ENCODE results near the gene ZNF678. TPM values are rescaled to one million over a fixed set of nuclear protein-coding genes. Genes with fewer than 3 reads are reported as not detected.
A peak's percentile ranks its signal among the peaks of the same experiment; 100 is the strongest.
"Not testable (repeated sequence)": the region's sequence is repeated elsewhere in the genome, so short reads cannot be mapped to it uniquely, and the experiment has no call there.

The ZNF678 gene
- total RNA-seq, 1 donor from 2014 or later, result 21.4 TPM

DNA sequence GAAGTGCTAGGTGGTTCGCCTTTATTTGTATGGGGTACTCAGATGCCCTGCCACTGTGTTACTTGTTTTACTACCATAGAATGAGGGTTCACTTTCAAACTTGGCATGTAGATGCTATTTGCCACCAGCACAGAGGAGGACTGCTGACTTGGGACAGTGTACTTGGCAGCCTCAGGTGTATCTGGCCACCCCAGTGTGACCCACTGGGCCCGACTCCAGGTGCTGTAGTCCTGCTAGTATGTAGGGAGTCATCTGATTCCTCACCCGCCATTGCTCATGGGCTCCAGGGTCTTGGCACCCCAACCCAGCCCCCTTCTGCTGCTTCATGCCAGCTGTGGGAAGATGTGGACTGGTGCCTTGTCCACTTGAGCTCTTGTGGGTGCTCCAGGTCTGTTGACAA lies 40.0 kb downstream of the ZNF678 start:
- DNase-seq (ENCODE audit: low spot score), result no peak

DNA sequence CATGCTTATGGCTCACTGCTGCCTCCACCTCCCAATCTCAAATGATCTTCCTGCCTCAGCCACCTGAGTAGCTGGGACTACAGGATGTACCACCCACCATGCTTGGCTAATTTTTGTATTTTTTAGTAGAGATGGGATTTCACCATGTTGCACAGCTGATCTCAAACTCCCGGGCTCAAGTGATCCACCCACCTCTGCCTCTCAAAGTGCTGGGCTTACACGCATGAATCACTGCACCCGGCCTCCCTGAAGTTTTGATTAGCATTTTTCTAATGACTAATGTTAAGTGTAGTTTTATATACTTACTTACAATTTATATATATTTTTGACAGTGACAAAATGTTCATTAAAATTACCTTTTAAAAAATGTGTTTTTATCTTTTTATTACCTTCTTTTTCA lies 41.1 kb downstream of the ZNF678 start:
- no peak for DNase-seq (ENCODE audit: low spot score)

DNA sequence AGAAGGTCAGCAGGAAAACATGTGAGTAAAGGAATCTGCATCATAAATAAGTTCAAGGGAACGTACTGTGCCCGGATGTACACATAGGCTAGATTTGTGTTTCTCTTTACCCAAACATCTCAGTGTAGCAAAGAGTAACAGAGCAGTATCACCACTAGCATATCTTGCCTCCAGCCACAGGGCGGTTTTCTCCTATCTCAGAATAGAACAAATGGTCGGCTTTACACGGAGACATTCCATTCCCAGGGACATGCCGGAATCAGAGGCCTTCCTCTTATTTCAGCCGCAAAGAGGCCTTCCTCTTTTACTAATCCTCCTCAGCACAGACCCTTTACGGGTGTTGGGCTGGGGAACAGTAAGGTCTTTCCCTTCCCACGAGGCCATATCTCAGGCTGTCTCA lies 42.9 kb downstream of the ZNF678 start:
- DNase-seq (ENCODE audit: low spot score), result peak; percentile 5

DNA sequence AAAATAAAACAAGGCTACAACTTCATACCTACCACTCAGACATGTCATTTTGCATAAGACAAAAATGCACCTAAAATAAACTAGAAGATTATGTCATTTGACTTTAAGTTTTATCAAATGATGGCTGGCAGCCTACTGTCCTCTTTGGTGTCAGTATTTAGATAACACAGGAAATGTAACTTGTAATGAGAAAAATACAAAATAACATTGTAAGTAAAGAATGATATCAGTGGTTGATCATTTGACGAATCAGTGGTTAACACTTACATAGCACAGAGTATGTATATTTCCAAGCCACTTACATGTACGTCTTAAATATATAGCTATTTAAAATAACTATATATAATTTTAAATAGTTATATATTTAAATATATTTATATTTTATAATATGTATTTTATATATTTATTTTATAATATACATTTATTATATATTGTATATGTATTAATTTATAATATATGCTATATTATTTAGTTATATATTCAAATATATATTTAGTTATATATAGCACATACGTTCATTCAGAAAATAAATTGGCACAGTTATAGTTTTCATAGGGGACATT lies 44.1 kb downstream of the ZNF678 start:
- no peak for DNase-seq (ENCODE audit: low spot score)

DNA sequence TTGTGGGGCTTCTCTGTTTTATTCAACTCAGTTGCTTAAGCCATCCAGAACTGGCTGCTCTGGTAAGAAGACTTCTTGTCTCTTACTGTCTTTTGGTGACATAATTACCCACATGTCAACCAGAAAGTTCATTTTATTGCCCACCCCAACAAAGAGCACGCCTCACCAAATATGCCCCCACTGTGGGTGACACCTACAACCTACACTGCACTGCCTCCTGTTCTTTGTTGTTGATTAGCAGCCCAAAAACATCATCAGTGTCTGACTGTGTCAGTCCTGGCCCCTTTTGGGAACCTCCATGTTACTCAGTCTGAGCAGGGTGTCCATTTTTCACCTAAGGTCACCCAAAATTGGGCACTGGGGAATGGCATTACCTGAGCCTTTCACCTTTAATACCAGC lies 49.3 kb downstream of the ZNF678 start:
- DNase-seq (ENCODE audit: low spot score), result no peak

DNA sequence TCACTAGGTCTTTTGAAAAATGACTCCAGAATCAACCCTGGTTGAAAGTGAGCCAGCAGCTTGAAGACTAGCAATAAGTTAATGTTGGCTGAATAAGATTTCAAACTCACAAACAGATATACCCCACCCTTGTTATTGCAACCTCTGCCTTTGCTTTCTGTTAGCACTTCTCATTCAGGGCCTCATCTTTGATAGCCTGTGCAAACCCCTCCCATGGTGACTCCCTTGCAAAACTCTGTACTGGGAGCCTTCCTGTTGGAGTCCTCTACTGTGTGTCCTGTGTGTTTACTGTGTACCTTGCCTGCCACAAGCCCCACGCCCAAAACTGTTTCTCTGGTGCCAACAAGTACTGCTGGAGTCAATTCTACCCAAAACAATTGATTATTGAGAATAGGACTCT lies 50.2 kb downstream of the ZNF678 start:
- DNase-seq (ENCODE audit: low spot score), result no peak

DNA sequence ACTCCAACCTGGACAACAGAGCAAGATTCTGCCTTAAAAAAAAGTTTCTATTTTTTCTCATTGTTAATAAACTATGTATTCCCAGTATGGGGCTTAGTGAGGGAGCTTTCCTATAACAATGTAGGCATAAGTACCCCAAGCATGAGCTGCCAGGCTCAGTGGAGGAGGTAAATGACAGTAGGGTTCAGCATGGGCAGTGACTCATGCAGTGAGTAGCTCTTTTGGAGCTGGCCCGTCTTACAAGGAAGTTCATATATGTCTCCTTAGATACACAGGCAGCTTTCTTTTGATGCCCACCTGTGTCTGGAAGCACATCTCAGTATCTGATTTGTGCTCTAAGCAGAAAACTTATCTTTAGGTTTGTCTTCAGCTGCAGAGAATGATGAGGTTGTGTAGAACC lies 57.9 kb downstream of the ZNF678 start:
- DNase-seq (ENCODE audit: low spot score), result no peak

DNA sequence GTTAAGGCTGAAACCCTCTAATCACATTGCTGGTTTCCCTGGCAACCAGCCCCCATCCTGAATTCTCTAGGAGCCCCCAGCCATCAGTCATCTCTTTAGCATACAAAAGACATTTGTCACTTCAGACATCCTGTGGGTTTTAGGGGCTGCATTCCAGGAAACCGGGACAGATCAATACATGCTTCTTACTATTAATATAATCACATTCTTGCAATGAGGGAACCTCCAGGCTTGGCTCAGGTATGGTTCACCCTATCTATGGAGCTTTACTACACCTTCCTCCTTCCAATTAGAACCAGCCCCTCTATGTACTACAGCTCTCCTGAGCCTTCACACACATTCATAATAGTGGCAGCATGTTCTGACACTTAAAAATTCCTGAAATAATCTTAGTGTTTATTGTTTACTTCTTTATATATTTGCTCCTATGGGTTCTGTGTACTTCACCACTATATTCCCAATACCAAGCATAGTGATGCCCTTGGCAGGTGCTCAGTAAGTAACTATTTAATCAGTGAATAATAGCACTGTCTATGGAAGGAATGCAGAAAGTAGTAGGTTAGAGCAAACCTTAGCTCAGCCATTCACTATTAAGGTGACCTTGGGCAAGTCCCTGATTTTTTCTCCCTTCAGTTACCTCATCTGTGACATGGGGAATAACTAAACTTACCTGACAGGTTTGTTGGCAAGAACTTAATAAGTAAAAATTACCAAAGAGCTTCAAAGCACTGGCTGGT lies 59.6 kb downstream of the ZNF678 start:
- DNase-seq (ENCODE audit: low spot score), result no peak

DNA sequence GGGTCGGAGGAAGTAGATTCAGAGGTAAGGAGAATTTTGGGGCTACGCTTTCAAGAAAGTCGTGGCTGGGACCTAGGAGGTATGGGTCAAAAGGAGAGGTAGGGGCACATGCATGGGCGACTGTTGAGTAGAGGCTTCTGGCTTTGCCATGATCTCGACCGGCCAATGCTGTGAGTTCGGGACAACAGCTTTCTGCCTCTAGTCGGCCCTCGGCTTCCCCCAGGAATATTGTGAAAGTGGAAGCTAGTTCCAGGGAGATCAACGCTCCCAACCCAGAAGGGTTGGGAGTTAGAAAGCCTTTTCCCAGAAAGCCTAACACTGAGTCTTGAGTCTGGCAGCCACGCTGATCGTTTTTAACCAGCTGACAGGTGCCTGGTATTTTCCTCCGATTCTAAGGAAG lies 69.0 kb downstream of the ZNF678 start:
- DNase-seq (ENCODE audit: low spot score), result no peak

DNA sequence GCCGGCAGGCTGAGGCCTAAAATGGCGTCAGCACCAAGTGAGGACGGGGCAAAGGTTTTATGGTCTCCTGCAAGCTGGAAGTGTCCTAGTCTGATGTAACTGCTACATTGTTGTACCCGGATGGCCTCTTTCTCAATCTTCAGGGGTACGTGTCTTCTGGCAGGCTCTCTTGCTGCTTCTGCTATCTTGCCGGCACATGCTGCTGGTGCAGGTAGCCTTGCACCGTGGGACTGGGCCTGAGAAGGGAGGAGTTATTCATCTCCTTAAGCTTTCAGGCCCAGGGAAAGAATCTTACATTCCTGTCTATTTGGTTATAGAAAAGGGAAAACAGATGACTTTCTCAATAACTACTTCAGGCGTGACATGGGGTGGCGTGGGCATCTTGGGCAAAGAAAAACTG lies 72.2 kb downstream of the ZNF678 start:
- no peak for DNase-seq (ENCODE audit: low spot score)

DNA sequence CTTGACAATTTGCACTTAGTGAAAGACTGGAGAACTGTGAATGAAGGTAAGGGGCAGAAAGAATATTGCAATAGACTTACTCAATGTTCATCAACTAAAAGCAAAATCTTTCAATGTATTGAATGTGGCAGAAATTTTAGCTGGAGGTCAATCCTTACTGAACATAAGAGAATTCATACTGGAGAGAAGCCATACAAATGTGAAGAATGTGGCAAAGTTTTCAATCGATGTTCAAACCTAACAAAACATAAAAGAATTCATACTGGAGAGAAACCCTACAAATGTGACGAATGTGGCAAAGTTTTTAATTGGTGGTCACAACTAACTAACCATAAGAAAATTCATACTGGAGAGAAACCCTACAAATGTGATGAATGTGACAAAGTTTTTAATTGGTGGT lies 91.1 kb downstream of the ZNF678 start:
- no peak for DNase-seq (ENCODE audit: low spot score)

DNA sequence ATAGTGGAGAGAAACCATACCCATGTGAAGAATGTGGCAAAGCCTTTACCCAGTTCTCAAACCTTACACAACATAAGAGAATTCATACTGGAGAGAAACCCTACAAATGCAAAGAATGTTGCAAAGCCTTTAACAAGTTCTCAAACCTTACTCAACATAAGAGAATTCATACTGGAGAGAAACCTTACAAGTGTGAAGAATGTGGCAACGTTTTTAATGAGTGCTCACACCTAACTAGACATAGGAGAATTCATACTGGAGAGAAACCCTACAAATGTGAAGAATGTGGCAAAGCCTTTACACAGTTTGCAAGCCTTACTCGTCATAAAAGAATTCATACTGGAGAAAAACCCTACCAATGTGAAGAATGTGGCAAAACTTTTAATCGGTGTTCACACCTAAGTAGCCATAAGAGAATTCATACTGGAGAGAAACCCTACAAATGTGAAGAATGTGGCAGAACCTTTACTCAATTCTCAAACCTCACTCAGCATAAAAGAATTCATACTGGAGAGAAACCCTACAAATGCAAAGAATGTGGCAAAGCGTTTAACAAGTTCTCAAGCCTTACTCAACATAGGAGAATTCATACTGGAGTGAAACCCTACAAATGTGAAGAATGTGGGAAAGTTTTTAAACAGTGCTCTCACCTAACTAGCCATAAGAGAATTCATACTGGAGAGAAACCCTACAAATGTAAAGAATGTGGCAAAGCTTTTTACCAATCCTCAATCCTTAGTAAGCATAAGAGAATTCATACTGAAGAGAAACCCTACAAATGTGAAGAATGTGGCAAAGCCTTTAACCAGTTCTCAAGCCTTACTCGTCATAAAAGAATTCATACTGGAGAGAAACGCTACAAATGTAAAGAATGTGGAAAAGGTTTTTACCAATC lies 91.7 kb downstream of the ZNF678 start:
- DNase-seq (ENCODE audit: low spot score), result no peak

DNA sequence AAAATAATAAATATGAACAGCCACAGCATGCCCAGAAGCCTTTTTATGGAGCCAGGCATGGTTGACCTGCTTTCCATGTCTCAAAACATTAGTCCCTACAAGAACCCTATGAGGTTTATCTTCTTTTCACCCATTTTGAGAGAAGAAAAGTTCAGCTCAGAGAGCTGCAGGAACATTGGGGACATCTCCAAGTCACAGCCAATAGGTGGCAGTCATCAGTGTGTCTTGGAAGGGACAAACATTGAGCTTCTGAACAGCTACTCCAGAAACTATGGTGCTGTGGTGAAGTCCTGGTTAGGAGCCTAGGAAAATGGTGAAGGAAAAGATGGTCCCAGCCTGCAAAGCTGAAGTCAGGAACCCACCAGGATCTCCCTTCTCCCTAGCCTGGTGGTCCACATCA lies 98.1 kb downstream of the ZNF678 start:
- no peak for DNase-seq (ENCODE audit: low spot score)

DNA sequence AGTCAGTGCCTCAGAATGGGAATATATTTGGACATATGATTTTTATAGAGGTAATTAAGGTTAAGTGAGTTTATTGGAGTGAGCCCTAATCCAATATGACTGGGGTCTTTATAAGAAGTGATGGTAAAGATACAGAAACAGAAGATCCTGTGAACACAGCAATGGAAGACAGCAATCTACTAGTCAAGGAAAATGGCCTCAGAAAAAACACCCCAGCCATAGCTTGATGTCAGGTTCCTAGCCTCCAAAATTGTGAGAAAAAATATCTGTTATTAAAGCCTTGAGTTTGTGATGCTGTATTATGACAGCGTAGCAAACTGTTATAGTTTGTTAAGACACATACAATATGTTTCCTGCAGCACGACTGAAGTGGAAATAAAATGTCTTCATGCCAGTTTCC lies 99.6 kb downstream of the ZNF678 start:
- DNase-seq (ENCODE audit: low spot score), result no peak

DNA sequence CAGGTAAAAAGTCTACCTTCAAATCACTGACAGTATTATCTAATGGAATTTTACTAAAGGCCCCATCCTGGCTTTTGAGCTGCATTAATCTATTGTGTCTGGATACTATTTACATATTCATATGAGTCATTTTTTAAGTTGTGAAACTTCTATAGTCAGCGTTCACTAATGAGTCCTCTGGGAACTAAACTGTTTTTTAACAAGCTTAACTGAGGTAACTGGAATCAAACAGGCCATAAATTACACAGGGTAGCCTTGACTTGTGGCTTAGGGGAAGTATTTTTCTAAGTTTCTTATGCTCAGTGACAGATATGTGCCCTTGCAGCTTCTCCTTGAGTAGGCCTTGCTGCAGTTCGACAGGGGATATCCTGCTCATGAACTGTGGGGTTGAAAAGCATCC lies 102.9 kb downstream of the ZNF678 start:
- DNase-seq (ENCODE audit: low spot score), result no peak

DNA sequence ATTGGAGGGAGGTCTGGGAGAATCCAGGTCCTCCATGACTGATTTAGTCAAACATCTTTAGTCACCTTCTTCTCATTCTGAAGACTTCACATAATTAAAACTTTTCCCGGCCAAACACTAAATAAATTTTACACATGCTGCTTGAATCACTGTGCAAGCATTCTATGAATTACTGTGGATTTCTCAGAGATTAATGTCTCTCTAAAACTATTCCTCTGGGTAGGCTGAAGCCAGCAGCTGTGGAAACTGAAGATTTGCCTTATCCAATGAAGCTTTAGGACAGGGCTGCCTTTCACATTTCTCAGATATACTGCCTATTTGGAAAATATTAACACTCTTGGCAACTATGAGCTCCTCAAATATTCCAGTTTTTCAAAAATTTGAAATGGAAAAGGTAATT lies 110.1 kb downstream of the ZNF678 start:
- DNase-seq (ENCODE audit: low spot score), result no peak

DNA sequence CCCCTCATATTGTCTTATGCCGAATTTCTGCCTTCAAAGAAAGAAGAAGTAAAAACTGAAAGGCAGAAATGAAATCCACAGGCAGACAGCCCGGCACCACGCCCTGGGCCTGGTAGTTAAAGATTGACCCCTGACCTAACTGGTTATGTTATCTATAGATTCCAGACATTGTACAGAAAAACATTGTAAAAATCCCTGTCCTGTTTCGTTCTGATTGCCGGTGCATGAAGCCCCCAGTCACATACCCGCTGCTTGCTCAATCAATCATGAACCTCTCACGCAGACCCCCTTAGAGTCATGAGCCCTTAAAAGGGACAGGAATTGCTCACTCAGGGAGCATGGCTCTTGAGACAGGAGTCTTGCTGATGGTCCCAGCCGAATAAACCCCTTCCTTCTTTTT lies 122.5 kb downstream of the ZNF678 start:
- DNase-seq (ENCODE audit: low spot score), result no peak

DNA sequence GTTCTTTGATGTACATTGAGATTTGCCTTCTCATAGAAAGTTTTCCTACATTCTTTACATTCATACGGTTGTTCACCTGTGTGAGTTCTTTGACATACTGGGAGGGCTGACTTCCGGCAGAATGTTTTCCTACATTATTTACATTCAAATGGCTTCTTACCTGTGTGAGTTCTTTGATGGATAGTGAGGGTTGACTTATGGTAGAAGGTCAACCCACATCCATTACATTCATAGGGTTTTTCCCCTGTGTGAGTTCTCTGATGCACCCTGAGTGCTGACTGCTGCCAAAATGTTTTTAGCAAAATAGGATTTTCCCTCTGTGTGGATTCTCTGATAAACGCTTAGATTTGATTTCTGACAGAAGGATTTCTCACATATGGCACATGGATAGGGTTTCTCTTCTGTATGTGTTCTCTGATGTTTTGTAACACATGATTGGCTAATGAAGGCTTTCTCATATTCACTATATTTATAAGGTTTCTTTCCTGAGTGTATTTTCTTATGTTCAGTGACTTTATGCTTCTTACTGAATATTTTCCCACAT lies 134.0 kb downstream of the ZNF678 start:
- no peak for DNase-seq (ENCODE audit: low spot score)

DNA sequence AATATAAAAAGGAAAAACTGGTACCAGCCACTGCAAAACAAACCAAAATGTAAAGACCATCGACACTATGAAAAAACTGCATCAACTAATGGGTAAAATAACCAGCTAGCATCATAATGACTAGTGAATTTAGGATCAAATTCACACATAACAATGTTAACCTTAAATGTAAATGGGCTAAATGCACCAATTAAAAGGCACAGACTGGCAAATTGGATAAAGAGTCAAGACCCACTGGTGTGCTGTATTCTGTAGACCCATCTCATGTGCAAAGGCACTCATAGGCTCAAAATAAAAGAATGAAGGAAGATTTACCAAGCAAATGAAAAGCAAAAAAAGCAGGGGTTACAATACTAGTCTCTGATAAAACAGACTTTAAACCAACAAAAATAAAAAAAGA lies 138.3 kb downstream of the ZNF678 start:
- not testable (repeated sequence) for DNase-seq (ENCODE audit: low spot score)

DNA sequence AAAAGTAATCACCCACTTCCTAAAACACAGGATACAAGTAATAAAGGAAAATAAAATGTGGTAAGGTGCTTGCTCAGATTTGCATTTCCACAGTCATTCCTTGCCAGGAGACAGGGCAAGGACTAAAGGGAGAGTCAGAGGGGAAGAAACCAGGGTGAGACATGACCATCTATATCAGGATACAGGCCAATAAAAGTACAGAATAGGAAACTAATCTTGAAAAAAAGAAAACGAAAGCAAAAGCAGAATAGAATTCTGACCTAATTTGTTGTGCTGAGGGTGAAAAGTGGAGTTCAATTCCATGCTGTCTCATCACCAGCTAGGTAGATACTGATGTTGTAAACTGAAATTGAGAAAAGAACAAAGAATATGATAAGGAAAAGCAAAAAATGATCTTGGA lies 144.5 kb downstream of the ZNF678 start:
- no peak for DNase-seq (ENCODE audit: low spot score)

DNA sequence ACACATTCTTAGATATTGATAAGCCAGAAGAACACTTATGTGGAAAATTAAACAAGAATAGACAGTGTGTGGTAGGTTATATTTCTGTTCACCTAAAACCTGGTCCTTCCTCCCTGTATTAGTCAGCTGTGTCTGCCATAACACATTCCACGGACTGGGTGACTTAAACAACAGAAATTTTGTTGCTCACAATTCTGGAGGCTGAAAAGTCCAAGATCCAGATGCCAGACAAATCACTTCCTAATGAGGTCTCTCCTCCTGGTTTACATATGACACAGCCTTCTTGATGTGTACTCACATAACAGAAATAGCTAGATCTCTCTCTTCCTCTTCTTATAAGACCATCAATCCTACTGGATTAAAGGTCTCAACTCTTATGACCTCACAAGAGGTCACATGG lies 146.1 kb downstream of the ZNF678 start:
- DNase-seq (ENCODE audit: low spot score), result no peak

DNA sequence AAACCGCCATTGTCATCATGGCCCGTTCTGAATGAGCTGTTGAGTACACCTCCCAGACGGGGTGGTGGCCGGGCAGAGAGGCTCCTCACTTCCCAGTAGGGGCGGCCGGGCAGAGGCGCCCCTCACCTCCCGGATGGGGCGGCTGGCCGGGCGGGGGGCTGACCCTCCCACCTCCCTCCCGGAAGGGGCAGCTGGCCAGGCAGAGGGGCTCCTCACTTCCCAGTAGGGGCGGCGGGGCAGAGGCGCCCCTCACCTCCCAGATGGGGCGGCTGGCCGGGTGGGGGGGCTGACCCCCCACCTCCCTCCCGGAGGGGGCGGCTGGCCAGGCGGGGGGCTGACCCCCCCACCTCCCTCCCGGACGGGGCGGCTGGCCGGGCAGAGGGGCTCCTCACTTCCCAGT lies 147.1 kb downstream of the ZNF678 start:
- DNase-seq (ENCODE audit: low spot score), result not testable (repeated sequence)

DNA sequence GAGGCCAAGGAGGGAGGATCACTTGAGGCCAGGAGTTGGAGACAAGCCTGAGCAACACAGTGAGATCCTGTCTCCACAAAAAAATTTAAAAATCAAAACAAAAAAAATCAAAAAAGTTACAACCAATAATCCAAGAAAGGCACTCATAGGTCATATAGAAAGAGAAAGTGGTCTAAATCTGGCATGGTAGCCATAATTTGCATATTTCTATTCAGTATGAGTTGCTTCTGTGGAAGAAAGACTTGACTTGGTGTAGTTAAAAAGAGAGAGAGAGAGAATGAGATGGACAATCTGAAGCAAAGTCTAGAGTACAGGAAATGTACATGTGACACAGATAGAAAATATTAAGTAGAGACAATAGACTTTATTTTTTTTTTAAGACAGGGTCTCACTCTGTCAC lies 149.3 kb downstream of the ZNF678 start:
- no peak for DNase-seq (ENCODE audit: low spot score)

Measured in umbilical cord (tissue), 2 donors.